ENCODE data around the gene NPIPB2.
"Not testable (repeated sequence)": the region's sequence is repeated elsewhere in the genome, so short reads cannot be mapped to it uniquely, and the experiment has no call there.

NPIPB2 gene

GRCh38 chr16:11941945-11942344 is at the start of gene NPIPB2:
Gene NPIPB2 (minus strand): TSS chr16:11942045. CDS start chr16:11942045, 0 bp downstream.
- not testable (repeated sequence) for DNase-seq (ENCODE audit: low read depth)

- DNase-seq (ENCODE audit: low read depth) = no peak
Observed at GRCh38 chr16:11990702-11991390, 49.0 kb upstream of the NPIPB2 start.

GRCh38 chr16:11988258-11988978 is 46.6 kb upstream of the NPIPB2 start:
- no peak for DNase-seq (ENCODE audit: low read depth)

GRCh38 chr16:11986521-11987057 is 44.7 kb upstream of the NPIPB2 start:
- no peak for DNase-seq (ENCODE audit: low read depth)

GRCh38 chr16:11985250-11985649 is 43.4 kb upstream of the NPIPB2 start:
- no peak for DNase-seq (ENCODE audit: low read depth)

GRCh38 chr16:11980136-11980844 is 38.4 kb upstream of the NPIPB2 start:
- DNase-seq (ENCODE audit: low read depth) = no peak

- no peak for DNase-seq (ENCODE audit: low read depth)
Observed at GRCh38 chr16:11979013-11979672, 37.3 kb upstream of the NPIPB2 start.

- no peak for DNase-seq (ENCODE audit: low read depth)
Observed at GRCh38 chr16:11978080-11978479, 36.2 kb upstream of the NPIPB2 start.

- no peak for DNase-seq (ENCODE audit: low read depth)
Observed at GRCh38 chr16:11977376-11978041, 35.7 kb upstream of the NPIPB2 start.

- DNase-seq (ENCODE audit: low read depth) = no peak
Observed at GRCh38 chr16:11976850-11977375, 35.1 kb upstream of the NPIPB2 start.

- no peak for DNase-seq (ENCODE audit: low read depth)
Observed at GRCh38 chr16:11973070-11973469, 31.2 kb upstream of the NPIPB2 start.

GRCh38 chr16:11972128-11972527 is 30.3 kb upstream of the NPIPB2 start:
- DNase-seq (ENCODE audit: low read depth) = no peak

- not testable (repeated sequence) for DNase-seq (ENCODE audit: low read depth)
Observed at GRCh38 chr16:11970292-11970691, 28.4 kb upstream of the NPIPB2 start.

- no peak for DNase-seq (ENCODE audit: low read depth)
Observed at GRCh38 chr16:11968577-11968976, 26.7 kb upstream of the NPIPB2 start.

- DNase-seq (ENCODE audit: low read depth) = no peak
Observed at GRCh38 chr16:11967195-11967911, 25.5 kb upstream of the NPIPB2 start.

- no peak for DNase-seq (ENCODE audit: low read depth)
Observed at GRCh38 chr16:11966173-11966572, 24.3 kb upstream of the NPIPB2 start.

- no peak for DNase-seq (ENCODE audit: low read depth)
Observed at GRCh38 chr16:11964761-11965551, 23.1 kb upstream of the NPIPB2 start, which contains the start of gene TNFRSF17. Gene TNFRSF17 (plus strand): TSS chr16:11965210. CDS start chr16:11965325, 115 bp downstream.

GRCh38 chr16:11963706-11964105 is 21.9 kb upstream of the NPIPB2 start:
- DNase-seq (ENCODE audit: low read depth) = no peak

- DNase-seq (ENCODE audit: low read depth) = not testable (repeated sequence)
Observed at GRCh38 chr16:11962978-11963377, 21.1 kb upstream of the NPIPB2 start.

- not testable (repeated sequence) for DNase-seq (ENCODE audit: low read depth)
Observed at GRCh38 chr16:11962457-11962856, 20.6 kb upstream of the NPIPB2 start.

Measured in stimulated activated CD8-positive, alpha-beta memory T cell treated with anti-CD3 and anti-CD28 coated beads, Interleukin-15, amount 100 ng/mL, for 24 hours (primary cell).